Heart right ventricle (tissue), 16 donors: ENCODE data around the gene C2orf74. TPM values are rescaled to one million over a fixed set of nuclear protein-coding genes. Genes with fewer than 3 reads are reported as not detected.
"Not testable (repeated sequence)": the region's sequence is repeated elsewhere in the genome, so short reads cannot be mapped to it uniquely, and the experiment has no call there.

Source experiments
- ATAC-seq, 8 donors: fragments of 200-7000 bp; cut with Tn5 transposase; one replicate each; pipeline ENCODE4 v1.9.1; 2020; ENCODE audit warnings: mild to moderate bottlenecking in 8 of 8, moderate library complexity in 8 of 8, moderate number of reproducible peaks in 1 of 8
- DNase-seq, 2 donors: peaks; one replicate each; pipeline ENCODE4 v3.0.0-alpha.2; 2020
- H3K27ac ChIP-seq, 10 donors: fragments of 200-600 bp; sonication (generic) in 2 of 10; one replicate each; pipeline versions ENCODE4 v1.5.0 to v1.8.0; 2020 to 2022; ENCODE audit warnings: mild to moderate bottlenecking in 3 of 10
- H3K27me3 ChIP-seq, 7 donors: fragments of 200-600 bp; one replicate each; pipeline ENCODE4 v1.8.0; 2021 to 2022; ENCODE audit warnings: mild to moderate bottlenecking in 2 of 7
- H3K36me3 ChIP-seq, 9 donors: fragments of 200-600 bp; sonication (generic) in 1 of 9; one replicate each; pipeline versions ENCODE4 v1.5.0 to v1.8.0; 2020 to 2022; ENCODE audit warnings: mild to moderate bottlenecking in 2 of 9
- H3K4me1 ChIP-seq, 9 donors: fragments of 200-600 bp; sonication (generic) in 1 of 9; one replicate each; pipeline versions ENCODE4 v1.5.0 to v1.8.0; 2020 to 2022; ENCODE audit warnings: mild to moderate bottlenecking in 4 of 9
- H3K4me3 ChIP-seq, 10 donors: fragments of 200-600 bp; sonication (generic) in 2 of 10; one replicate each; pipeline versions ENCODE4 v1.5.0 to v1.8.0; 2020 to 2022; ENCODE audit warnings: mild to moderate bottlenecking in 7 of 10, moderate library complexity in 2 of 10
- H3K9me3 ChIP-seq, 11 donors: fragments of 200-600 bp in 10 of 11; sonication (generic) in 2 of 11; one replicate each; pipeline versions ENCODE4 v1.5.0 to v1.8.0; 2013 to 2022; ENCODE audit warnings: mild to moderate bottlenecking in 2 of 11, control low read depth in 1 of 11, moderate library complexity in 1 of 11
- WGBS, 2 donors: extraction: QIAGEN DNeasy Blood & Tissue Kit; methylation state at CpG; one replicate each; pipeline ENCODE4 v1.1.7; 2013; ENCODE audit warnings: inconsistent platforms in 1 of 2; 5-methylcytosine and 5-hydroxymethylcytosine counted together
- intact Hi-C, 10 donors: fragments of 100-400 bp; cut with DNase I; formaldehyde crosslinking; loops; one replicate each; pipeline versions ENCODE4 v1.11.1 to v1.14.2; 2022
- polyA plus RNA-seq, 2 donors: library from polyadenylated mRNA; stranded (reverse); fragments of 200-250 nt; gene quantifications; one replicate each; pipeline ENCODE4 v1.2.3, GENCODE V29; 2013
- total RNA-seq, 10 donors: library from RNA; stranded (reverse); fragmentation: NEBNext Ultra II Directional in 3 of 10; extraction: Animal tissue kit (Norgen Biotek cat#: 25700) in 3 of 10; gene quantifications; one replicate each; pipeline versions ENCODE4 v1.2.1 to v1.2.4, GENCODE V29; 2021 to 2023
- TF ChIP-seq, protein P1 (sequence below), 9 donors: fragments of 200-600 bp; sonication (generic) in 2 of 9; IDR thresholded peaks; one replicate each; pipeline versions ENCODE4 v1.5.0 to v1.8.0; 2021 to 2022; ENCODE audit warnings: antibody characterized with exemption in 9 of 9, mild to moderate bottlenecking in 5 of 9, moderate library complexity in 1 of 9
- donor health status: Arrhythmogenic right ventricular cardiomyopathy.
- donor health status: ischemic (EF 13 %, LVEDD 7.1; RV severe dilation, severe dysfunction).
- donor health status: healthy with polysubstance abuse.
- donor health status: DM: no; HTN: yes; CAD: no.
- donor health status: DM: no; HTN: no; CAD: no.
- donor health status: ischemic (EF 25% LVEDD 6.9; RV normal size, moderate dysfunction).
- donor health status: ischemic (EF 25% LVEDD 5.7; RV mildly dilated, moderate dysfunction).
- donor health status: healthy.
- donor health status: DM: yes; HTN: yes; CAD: no.
- donor health status: Ischemic cardiomyopathy.
- donor health status: ischemic (EF 35%, LVEDD 5.7; RV mildly dilated, moderate dysfunction).
- donor health status: nonischemic (EF 11% LVEDD 7.7; RV severe dilation, severe dysfunction).
- donor health status: DM: yes; HTN: yes; CAD: no.
- donor health status: PGD.
- donor health status: ischemic (EF 29% LVEDD 5.4; RV normal size, mild dysfunction).
- donor health status: nonischemic (EF 23%, LVEDD 6.1; RV moderate dilation, normal function).

C2orf74 gene
- total and polyA plus RNA-seq, 12 donors: 16.5 to 39.0 (median 24.0) TPM

DNA sequence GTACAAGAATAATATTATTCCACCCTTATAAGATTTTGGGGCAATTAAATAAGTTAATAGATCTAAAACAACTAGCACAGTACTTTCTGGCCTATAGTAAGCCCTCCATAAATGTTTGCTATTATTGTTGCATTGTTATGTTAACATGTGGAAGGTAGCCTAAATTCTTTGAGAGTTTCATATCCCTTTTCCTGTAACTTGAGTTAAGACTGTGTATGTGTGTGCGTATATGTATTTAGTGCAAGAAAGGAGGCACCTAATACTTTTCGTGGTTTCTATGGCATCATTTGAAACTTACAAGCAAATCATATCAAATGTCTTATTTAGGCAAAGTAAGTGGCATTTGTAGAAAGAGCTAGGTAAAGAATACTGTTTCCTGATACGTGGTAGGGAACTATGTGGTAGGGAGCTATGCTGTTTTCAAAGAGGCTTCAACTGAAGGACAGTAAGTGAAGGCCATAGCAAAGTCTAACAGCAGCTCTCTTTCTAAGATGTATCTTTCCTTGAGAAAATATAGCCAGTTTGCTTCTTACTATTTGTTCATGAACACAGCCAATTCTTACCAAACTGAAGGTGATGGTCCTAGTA, 36.8 kb upstream of the C2orf74 start:
- 92 to 97% methylated on average over 3 of the region's 3 CpGs for WGBS, 2 donors

DNA sequence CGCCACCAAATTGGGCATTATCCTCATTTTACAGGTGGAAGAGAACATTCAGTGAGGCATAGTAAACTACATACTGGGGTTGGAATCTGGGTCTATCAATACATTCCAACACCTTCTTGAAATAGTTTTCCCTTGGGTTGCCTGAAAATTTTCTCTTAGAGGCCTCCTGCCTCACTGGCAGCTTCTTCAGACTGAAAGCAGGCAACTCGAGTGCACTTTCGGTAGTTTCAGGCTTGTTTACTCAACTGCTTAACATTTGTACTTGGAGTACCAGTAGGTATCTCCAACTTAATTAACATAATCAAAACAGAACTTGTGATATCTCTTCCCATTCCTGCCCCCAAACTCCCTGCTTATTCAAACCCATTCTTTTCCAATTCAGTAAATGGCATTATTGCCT, 36.2 kb upstream of the C2orf74 start:
- Histone ChIP-seq H3K9me3 (peaks cover 0 to 22% (median 0%) of the 10 kb centered on the region in 11 donors), H3K36me3 (peaks cover 0 to 39% (median 9%) of the 10 kb centered on the region in 9 donors), H3K27ac (no peak overlapping the region), H3K27me3 (no peaks in the 10 kb centered on the region), H3K4me3 (no peak overlapping the region), H3K4me1 (no peaks in the 10 kb centered on the region)
- WGBS, 2 donors: 90 to 92% methylated on average over 3 of the region's 3 CpGs
- ATAC-seq (no peak), DNase-seq (no peak)
- TF ChIP-seq, protein P1, sequence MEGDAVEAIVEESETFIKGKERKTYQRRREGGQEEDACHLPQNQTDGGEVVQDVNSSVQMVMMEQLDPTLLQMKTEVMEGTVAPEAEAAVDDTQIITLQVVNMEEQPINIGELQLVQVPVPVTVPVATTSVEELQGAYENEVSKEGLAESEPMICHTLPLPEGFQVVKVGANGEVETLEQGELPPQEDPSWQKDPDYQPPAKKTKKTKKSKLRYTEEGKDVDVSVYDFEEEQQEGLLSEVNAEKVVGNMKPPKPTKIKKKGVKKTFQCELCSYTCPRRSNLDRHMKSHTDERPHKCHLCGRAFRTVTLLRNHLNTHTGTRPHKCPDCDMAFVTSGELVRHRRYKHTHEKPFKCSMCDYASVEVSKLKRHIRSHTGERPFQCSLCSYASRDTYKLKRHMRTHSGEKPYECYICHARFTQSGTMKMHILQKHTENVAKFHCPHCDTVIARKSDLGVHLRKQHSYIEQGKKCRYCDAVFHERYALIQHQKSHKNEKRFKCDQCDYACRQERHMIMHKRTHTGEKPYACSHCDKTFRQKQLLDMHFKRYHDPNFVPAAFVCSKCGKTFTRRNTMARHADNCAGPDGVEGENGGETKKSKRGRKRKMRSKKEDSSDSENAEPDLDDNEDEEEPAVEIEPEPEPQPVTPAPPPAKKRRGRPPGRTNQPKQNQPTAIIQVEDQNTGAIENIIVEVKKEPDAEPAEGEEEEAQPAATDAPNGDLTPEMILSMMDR (IDR thresholded peaks at IDR 0.05): no peak
- intact Hi-C loops: no loop called here

More for the DNA sequence above, 36.8 kb upstream of the C2orf74 start:
- Histone ChIP-seq H3K4me3 (no peak overlapping the region), H3K27me3 (no peaks in the 10 kb centered on the region), H3K27ac (no peak overlapping the region), H3K9me3 (peaks cover 0 to 22% (median 0%) of the 10 kb centered on the region in 11 donors), H3K4me1 (no peaks in the 10 kb centered on the region), H3K36me3 (peaks cover 0 to 45% (median 10%) of the 10 kb centered on the region in 9 donors)
- TF ChIP-seq, protein P1 (IDR thresholded peaks at IDR 0.05): no peak
- ATAC-seq: no peak
- no peak for DNase-seq
- intact Hi-C loops: no loop called here

- peaks cover 0 to 22% (median 0%) of the 10 kb centered on the region in 11 donors for H3K9me3 ChIP-seq
- DNase-seq, ATAC-seq, H3K4me3 ChIP-seq, H3K27ac ChIP-seq, H3K4me1 ChIP-seq, H3K27me3 ChIP-seq, intact Hi-C loops: not testable (repeated sequence)
- peaks cover 0 to 16% (median 0%) of the 10 kb centered on the region in 9 donors for H3K36me3 ChIP-seq
- 95 to 96% methylated on average over 5 to 6 of the region's 6 CpGs for WGBS, 2 donors
These were observed 33.9 kb upstream of the C2orf74 start for GRCh38 chr2:61128122-61128521.

DNA sequence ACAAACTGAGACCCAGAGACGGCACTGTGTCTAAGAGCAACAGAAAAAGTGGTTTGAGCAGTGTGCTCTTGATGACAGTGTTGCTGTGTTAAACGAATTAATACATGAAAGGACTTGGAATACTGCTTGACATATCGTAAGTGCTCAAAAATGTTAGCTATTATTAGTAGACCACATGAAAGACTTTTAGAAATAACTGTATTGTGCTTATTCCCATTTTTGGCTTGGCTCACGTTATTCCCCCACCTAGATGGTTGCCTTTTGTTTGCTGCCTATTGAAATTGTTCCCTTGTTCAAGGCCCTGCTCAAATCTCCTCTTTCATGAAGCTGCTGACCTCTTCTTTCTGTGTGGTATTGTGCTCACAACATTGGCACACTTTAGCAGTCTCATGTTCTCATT, 27.8 kb upstream of the C2orf74 start:
- no peak for DNase-seq
- TF ChIP-seq, protein P1 (IDR thresholded peaks at IDR 0.05): no peak
- 71 to 76% methylated on average over 4 of the region's 4 CpGs for WGBS, 2 donors
- H3K4me3 ChIP-seq: no peak overlapping the region
- peaks cover 0 to 2% (median 0%) of the 10 kb centered on the region in 11 donors for H3K9me3 ChIP-seq
- H3K27me3 ChIP-seq: no peaks in the 10 kb centered on the region
- intact Hi-C loops: no loop called here
- H3K36me3 ChIP-seq: no peaks in the 10 kb centered on the region
- no peak overlapping the region for H3K27ac ChIP-seq
- no peaks in the 10 kb centered on the region for H3K4me1 ChIP-seq
- ATAC-seq: no peak

DNA sequence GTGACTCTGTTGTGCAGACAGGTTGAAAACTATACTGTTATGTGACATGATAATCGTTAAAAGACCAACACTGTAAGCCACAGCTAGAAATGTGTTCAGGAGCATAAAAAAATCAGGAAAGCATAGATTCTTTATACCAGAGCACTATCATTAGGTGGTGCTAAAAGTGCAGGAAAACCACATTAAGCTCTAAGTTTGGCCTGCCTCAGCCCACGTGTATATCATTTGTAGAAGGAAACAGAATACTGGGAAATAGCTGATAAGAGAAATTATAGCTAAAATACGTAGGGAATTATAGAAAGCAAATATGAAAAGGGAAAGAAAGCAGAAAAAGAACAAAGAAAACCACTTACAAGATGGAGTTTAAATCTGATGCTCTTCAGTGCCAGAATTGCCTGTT, 26.5 kb upstream of the C2orf74 start:
- Histone ChIP-seq H3K4me1 (no peaks in the 10 kb centered on the region), H3K4me3 (no peak overlapping the region), H3K27ac (no peak overlapping the region), H3K27me3 (no peaks in the 10 kb centered on the region), H3K36me3 (no peaks in the 10 kb centered on the region), H3K9me3 (no peaks in the 10 kb centered on the region)
- peak in 3 of 8 donors; percentile 46 to 57 (median 52) for ATAC-seq
- intact Hi-C loops: no loop called here
- no peak for DNase-seq
- TF ChIP-seq, protein P1 (IDR thresholded peaks at IDR 0.05): peak in 7 of 9 donors; percentile 7 to 49 (median 38)
- 21 to 24% methylated on average over 3 of the region's 3 CpGs for WGBS, 2 donors
